ENCODE measurements around the gene CHN2. TPM values are rescaled to one million over a fixed set of nuclear protein-coding genes. Genes with fewer than 3 reads are reported as not detected.
"Not testable (repeated sequence)": the region's sequence is repeated elsewhere in the genome, so short reads cannot be mapped to it uniquely, and the experiment has no call there.

The CHN2 gene
- total RNA-seq, 1 donor, result 9.9 TPM

DNA sequence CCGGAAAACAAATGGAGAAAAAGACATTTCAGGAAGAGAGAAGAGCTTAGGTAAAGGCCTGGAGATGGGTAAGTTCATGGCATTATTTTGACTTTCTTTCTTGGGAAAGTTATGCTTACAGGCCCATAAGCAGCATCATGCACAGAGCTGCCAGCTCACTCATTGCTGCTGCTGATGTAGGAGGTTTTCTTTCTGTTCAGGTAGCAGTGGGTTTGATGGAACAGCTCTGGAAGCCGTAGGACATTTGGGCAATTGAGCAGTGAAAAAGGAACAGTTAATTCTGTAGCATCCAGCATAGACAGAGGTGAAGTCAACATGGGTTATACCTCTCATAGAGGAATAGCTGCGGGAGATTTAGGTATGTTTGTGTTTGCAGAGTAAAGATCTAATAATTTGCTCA lies 3.3 kb downstream of the CHN2 start:
- peaks cover 16% of the 10 kb centered on the region for H3K27me3 ChIP-seq (ENCODE audit: insufficient read depth, low read length)
- H3K4me3 ChIP-seq (ENCODE audit: low read length), result no peak overlapping the region
- no peaks in the 10 kb centered on the region for H3K9me3 ChIP-seq (ENCODE audit: low read depth, low read length)
- peaks cover 54% of the 10 kb centered on the region for H3K4me1 ChIP-seq (ENCODE audit: insufficient read depth, low read length)

DNA sequence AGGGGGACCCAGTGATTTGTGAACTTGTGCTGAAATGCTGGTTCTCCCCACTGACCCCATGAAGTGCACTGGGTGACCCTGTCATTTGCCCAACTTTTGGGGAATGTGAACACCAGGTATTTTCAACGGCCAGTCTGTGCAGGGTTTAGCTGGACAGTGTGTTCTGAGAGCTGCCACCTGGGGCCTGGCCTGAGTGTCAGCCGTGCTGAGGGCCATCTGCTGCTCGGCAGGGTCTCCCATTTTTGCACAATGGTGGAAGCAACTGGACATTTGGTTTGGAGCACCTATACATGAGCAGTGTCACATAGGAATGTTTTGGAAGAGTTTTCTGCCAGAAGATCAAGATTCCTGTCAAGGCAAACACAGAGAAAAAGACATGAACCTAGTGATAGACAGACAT lies 5.2 kb downstream of the CHN2 start:
- Histone ChIP-seq H3K9me3 (ENCODE audit: low read depth, low read length) (no peaks in the 10 kb centered on the region), H3K4me1 (ENCODE audit: insufficient read depth, low read length) (peaks cover 65% of the 10 kb centered on the region), H3K27me3 (ENCODE audit: insufficient read depth, low read length) (peaks cover 10% of the 10 kb centered on the region), H3K4me3 (ENCODE audit: low read length) (no peak overlapping the region)

DNA sequence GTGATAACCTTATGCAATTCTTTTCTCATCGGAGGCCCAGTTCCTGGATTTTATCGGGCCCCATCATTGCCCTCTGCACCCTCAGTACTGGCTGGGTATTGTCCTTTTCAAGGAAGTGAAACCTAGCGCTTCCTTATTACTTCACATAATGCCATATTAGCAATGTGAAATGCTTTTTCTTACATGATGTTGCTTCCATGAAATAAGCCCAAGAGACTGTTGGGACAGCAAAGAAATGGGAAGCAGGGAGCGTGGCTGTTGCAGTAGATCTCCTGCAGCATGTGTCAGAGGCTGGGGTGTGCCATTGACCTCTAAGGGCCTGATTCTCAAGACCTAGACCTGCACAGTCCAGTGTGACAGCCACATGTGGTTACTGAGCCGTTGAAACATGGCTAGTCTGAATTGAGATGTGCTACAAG lies 8.1 kb downstream of the CHN2 start:
- H3K9me3 ChIP-seq (ENCODE audit: low read depth, low read length), result no peaks in the 10 kb centered on the region
- H3K4me1 ChIP-seq (ENCODE audit: insufficient read depth, low read length), result peaks cover 57% of the 10 kb centered on the region
- no peak overlapping the region for H3K4me3 ChIP-seq (ENCODE audit: low read length)
- no peaks in the 10 kb centered on the region for H3K27me3 ChIP-seq (ENCODE audit: insufficient read depth, low read length)

DNA sequence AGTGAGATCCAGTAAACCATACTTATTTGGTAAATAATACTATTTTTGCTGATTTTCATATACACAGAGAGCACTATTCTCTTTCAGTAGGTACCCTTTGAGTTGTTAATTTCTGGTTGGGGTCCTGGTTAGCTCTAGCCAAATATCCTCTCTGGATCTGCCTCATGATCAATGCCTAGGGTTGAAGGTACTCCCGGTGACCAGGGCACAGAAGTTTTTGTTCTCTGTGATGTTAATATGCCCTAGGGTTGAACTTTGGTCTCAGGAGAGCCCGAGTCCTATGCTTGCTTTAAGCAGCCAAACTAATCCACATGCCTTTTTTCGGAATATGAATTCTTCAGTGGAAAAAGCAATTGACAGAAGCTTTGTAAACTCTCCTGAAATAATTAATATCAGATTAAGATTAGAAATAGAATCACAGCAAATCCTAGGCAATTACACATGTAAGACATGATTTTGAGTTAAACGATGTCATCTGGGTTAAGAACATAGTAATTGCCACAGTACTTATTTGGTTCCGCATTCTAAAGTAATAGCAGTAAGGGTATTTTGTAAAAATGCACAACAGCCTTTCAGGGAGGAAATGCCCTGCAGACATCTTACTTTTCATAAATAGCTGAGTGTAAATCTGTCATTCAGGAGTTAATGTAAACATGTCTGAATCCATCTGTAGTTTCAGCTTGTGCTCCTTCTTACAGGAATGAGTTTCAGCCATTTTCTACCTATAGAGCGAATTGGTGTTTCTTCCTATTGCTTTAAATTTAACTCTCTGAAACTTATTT lies 10.1 kb downstream of the CHN2 start:
- Histone ChIP-seq H3K4me1 (ENCODE audit: insufficient read depth, low read length) (peaks cover 63% of the 10 kb centered on the region), H3K4me3 (ENCODE audit: low read length) (no peak overlapping the region), H3K9me3 (ENCODE audit: low read depth, low read length) (no peaks in the 10 kb centered on the region), H3K27me3 (ENCODE audit: insufficient read depth, low read length) (no peaks in the 10 kb centered on the region)

DNA sequence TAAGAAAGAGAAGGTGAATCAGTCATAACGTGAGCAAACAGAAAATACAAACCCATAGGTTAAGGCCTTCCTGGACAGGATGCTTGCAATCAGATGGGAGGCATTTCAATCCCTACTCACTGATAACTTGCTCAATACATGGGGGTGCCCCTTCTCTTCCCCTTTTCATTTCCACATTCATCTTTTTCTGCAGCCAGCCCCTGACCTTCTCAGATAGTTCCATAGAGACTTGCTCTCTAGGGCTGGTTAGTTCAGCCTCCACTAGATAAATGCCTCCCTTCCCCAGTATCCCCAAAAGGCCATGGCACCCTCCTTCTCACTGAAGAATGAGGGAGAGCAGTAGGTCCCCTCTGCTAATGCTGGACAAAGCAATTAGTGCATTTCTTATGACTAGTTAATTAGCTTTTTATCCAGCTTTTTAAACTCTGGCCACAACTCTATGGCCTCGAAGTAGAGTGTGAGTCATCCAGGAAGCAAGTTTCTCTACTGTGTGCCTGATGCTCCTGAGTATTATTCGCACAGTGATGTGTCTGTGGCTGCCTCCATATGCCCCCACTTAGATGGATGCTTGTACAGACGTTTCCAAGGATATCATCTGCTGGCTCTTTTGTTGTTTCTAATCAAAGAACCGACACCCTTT lies 12.7 kb downstream of the CHN2 start:
- H3K27me3 ChIP-seq (ENCODE audit: insufficient read depth, low read length), result no peaks in the 10 kb centered on the region
- peaks cover 43% of the 10 kb centered on the region for H3K4me1 ChIP-seq (ENCODE audit: insufficient read depth, low read length)
- no peaks in the 10 kb centered on the region for H3K9me3 ChIP-seq (ENCODE audit: low read depth, low read length)
- H3K4me3 ChIP-seq (ENCODE audit: low read length), result no peak overlapping the region

DNA sequence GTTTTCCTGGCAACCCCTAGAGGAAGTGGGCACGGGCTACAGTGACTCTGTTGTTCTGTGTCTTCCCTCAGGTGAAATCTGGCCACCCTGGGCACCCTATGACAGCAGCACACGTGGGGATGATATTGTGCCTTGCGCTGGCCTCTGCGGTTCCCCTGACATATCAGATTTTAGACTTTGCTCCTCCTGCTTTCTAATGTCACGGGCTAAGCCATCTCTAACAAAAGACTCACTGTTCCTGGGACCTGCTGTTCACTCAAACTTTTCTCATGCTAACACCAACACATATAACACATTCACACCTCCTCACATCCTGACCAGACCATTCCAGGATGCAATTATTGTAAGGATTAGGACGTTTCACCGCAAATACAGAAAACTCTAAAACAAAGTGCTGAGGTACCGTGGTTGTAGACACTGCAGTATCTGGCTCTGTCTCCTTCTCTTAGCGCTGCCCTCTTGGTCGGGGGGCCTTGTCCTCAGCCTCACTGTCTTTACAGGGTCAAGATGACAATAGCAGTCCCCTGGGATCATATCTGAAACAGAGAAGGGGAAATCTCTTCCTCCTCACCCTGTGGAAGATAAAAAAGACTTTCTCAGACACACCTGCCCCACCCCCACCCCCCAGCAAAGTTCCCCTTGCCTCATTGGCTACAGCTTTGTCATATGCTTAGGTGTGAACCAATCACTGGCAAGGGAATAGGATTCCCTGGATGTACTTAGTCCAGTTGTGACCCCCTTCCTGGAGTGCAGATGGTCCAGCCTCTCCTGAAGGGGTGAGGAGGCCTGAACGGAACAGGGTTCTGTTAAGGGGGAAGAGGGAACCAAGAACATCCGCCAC lies 14.1 kb downstream of the CHN2 start:
- peaks cover 32% of the 10 kb centered on the region for H3K4me1 ChIP-seq (ENCODE audit: insufficient read depth, low read length)
- no peaks in the 10 kb centered on the region for H3K27me3 ChIP-seq (ENCODE audit: insufficient read depth, low read length)
- H3K9me3 ChIP-seq (ENCODE audit: low read depth, low read length), result no peaks in the 10 kb centered on the region
- no peak overlapping the region for H3K4me3 ChIP-seq (ENCODE audit: low read length)

DNA sequence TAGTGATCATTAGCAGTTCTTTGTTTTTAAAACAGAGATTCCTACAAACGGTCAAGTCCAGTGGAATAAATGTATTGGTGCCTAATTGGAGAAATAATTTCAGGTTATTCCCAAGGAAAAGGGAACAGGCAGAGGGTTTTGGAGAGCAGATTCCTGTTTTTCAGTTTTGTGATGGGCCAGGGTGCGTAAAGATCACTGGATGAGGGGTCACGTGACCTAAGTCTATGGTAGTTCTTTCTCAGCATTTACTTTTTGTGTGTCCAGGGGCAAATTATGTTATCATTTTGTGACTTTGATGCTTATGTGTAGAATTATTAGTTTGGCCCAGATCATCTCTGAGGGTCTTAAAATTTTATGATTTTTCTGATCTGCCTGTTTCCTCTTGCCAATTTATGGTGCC lies 15.2 kb downstream of the CHN2 start:
- Histone ChIP-seq H3K27me3 (ENCODE audit: insufficient read depth, low read length) (no peaks in the 10 kb centered on the region), H3K9me3 (ENCODE audit: low read depth, low read length) (no peaks in the 10 kb centered on the region), H3K4me3 (ENCODE audit: low read length) (no peak overlapping the region), H3K4me1 (ENCODE audit: insufficient read depth, low read length) (peaks cover 28% of the 10 kb centered on the region)

DNA sequence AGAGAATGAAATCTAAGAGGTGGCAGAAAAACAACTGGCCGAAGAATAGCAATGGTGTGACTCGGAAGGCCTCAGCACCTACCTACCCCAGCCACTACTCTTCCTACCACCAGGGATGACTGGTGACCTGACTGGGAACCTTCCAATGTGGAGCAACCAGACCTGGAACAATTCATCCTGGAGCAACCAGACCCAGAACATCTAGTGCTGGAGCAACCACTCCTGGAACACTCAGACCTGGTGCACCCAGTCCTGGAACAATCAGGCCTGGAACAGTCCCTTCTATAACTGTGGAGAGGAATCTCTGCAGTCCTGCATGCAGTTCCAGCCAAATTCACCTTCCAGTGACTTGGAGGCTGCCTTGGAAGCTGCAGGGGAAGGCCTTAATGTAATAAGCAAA lies 18.2 kb downstream of the CHN2 start:
- peaks cover 11% of the 10 kb centered on the region for H3K4me1 ChIP-seq (ENCODE audit: insufficient read depth, low read length)
- not testable (repeated sequence) for H3K27me3 ChIP-seq (ENCODE audit: insufficient read depth, low read length); H3K9me3 ChIP-seq (ENCODE audit: low read depth, low read length); H3K4me3 ChIP-seq (ENCODE audit: low read length)

DNA sequence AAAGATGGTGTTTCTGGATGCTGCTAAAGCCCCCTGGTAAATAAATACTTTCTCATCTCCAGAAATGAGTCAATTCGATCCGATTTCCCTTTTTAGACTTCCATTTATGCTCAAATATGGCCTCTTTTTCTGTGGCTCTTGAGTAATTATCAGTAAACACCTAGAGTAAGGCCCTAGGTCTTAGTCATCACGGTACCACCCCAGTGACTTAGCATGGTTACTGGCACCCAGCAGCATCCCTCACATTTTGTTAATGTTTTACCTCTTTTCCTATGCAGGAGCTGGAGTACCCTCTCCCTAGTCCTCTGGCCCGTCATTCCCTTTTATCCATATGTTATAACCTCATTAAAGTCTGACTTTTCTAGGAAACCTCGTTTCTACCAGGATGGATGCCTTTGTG lies 19.5 kb downstream of the CHN2 start:
- no peaks in the 10 kb centered on the region for H3K27me3 ChIP-seq (ENCODE audit: insufficient read depth, low read length)
- no peak overlapping the region for H3K4me3 ChIP-seq (ENCODE audit: low read length)
- no peaks in the 10 kb centered on the region for H3K4me1 ChIP-seq (ENCODE audit: insufficient read depth, low read length)
- no peaks in the 10 kb centered on the region for H3K9me3 ChIP-seq (ENCODE audit: low read depth, low read length)

DNA sequence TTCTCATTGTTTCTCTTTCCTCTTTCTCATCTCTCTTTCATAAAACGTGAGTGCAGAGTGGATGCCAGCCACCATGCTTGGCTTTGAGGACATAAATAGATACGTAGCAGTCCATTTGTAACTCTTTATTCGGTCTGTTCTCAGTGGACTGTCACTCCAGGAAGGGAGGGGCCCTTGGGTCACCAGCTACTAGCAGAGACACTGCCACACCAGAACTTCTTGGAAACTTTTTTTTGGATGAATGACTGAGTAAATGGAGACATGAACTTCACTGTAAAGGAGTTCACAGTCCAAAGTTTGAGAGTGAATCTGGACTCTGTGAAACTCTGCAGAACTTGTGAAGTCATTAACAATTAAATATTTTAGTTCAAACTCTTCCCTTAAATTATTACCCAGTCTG lies 20.2 kb downstream of the CHN2 start:
- H3K4me1 ChIP-seq (ENCODE audit: insufficient read depth, low read length), result no peaks in the 10 kb centered on the region
- no peak overlapping the region for H3K4me3 ChIP-seq (ENCODE audit: low read length)
- no peaks in the 10 kb centered on the region for H3K9me3 ChIP-seq (ENCODE audit: low read depth, low read length)
- no peaks in the 10 kb centered on the region for H3K27me3 ChIP-seq (ENCODE audit: insufficient read depth, low read length)

DNA sequence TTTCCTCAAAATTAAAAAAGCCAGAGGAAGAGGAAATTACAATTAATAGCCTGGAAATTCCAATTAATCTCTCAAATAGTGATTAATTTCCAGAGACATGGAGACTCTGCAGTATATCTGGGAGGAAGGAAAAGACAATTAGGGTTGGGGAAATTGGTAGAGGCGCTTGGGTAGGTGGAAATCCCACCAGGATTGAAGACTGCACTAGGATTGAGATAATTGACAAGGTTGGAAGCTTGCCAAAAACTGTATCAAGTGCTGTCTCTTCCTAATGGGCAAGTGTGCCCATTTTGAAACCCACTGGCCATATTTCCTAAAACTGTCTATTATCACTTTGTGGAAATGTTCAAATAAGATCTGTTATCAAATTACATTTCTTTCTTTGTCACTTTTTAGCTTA lies 21.6 kb downstream of the CHN2 start:
- no peaks in the 10 kb centered on the region for H3K4me1 ChIP-seq (ENCODE audit: insufficient read depth, low read length)
- no peaks in the 10 kb centered on the region for H3K9me3 ChIP-seq (ENCODE audit: low read depth, low read length)
- H3K27me3 ChIP-seq (ENCODE audit: insufficient read depth, low read length), result no peaks in the 10 kb centered on the region
- H3K4me3 ChIP-seq (ENCODE audit: low read length), result no peak overlapping the region

DNA sequence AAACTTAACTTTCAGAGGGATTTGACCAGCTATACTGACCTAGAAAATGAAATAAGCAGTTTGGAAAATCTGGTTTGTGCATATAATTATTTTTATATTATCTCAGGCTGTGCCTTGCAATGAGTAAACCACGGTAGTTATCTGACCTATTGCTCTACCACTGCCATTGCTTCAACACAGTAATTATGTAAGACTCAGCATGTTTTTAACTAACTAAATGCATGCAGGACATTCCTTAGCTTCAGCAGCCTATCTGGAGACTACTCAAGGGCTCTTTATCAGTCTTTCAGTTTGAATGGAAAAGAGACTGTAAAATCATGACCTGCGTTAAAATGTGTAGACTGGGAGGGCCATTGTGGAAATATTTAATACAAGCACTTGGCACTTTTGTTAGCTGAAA lies 22.5 kb downstream of the CHN2 start:
- H3K9me3 ChIP-seq (ENCODE audit: low read depth, low read length), result peaks cover 4% of the 10 kb centered on the region
- H3K4me1 ChIP-seq (ENCODE audit: insufficient read depth, low read length), result no peaks in the 10 kb centered on the region
- H3K27me3 ChIP-seq (ENCODE audit: insufficient read depth, low read length), result no peaks in the 10 kb centered on the region
- H3K4me3 ChIP-seq (ENCODE audit: low read length), result no peak overlapping the region

DNA sequence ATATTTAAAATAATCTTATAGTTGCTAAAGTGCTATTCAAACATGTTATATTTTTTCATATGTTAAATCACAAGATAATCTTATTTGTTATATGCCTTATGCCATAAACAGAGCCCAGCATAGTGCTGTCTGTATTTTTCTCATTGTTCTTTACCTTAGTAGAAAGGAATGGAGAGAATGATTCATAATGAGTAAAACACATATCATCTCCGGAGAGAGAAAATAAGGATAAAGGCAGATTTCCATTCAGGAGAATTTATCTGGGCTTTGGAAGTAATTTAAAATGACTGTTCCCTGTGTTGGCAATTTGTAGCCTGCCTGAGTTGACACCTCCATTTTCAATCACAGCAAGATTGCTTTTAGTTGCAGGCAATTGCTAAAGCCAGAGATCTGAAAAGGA lies 30.2 kb downstream of the CHN2 start:
- H3K27me3 ChIP-seq (ENCODE audit: insufficient read depth, low read length), result no peaks in the 10 kb centered on the region
- H3K9me3 ChIP-seq (ENCODE audit: low read depth, low read length), result peaks cover 4% of the 10 kb centered on the region
- H3K4me3 ChIP-seq (ENCODE audit: low read length), result no peak overlapping the region
- no peaks in the 10 kb centered on the region for H3K4me1 ChIP-seq (ENCODE audit: insufficient read depth, low read length)

DNA sequence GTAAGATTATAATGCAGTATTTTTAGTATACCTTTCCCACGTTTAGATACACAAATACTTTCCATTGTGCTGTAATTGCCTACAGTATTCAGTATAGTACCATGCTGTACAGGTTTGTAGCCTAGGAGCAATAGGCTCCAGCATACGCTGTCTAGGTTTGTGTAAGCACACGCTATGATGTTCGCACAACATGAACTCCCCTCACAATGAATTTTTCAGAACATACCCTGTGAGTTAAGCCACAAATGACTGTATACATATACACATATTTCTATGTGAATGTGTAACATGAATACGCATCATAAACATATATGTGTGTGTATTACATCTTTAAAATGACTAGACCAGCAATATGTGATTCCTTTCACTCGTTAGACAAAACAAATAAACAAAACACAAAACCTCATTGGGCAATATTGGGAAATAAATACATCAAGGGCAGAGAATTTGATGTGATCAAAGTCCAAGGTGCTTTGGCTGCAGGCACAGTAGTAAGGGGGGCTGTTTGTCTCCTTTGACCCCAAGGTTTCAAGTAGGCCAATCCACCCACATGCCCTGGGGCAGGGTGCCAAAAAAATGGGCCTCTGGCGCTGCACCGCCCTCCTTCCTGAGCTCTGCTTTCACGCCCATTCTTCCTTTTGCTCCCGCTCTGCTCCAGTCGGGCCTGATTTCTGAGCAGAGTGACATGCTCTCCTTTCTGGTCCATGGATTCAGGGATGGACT lies 33.9 kb downstream of the CHN2 start:
- no peak overlapping the region for H3K4me3 ChIP-seq (ENCODE audit: low read length)
- H3K9me3 ChIP-seq (ENCODE audit: low read depth, low read length), result no peaks in the 10 kb centered on the region
- no peaks in the 10 kb centered on the region for H3K27me3 ChIP-seq (ENCODE audit: insufficient read depth, low read length)
- no peaks in the 10 kb centered on the region for H3K4me1 ChIP-seq (ENCODE audit: insufficient read depth, low read length)

DNA sequence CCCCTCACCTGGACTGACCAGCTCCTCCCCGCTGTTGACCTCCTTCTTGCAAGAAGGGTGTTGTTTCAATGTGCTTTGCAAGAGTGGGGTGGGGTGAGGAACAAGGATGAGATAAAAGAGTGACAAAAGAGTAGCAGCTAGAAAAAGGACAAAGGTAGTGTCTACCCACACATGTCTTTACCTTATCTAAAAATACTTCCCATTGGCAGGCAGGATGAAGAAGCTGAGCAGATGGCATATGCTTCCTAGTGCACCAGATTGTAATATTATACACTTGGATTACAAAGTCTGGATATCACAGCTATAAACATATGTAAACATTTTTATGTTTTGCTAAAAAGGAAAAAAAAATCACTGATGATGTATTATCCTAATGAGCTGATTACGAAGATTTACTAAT lies 34.5 kb downstream of the CHN2 start:
- Histone ChIP-seq H3K9me3 (ENCODE audit: low read depth, low read length) (no peaks in the 10 kb centered on the region), H3K27me3 (ENCODE audit: insufficient read depth, low read length) (no peaks in the 10 kb centered on the region), H3K4me3 (ENCODE audit: low read length) (no peak overlapping the region), H3K4me1 (ENCODE audit: insufficient read depth, low read length) (no peaks in the 10 kb centered on the region)
